Measurements from ENCODE around the gene CNOT4. TPM values are rescaled to one million over a fixed set of nuclear protein-coding genes. Genes with fewer than 3 reads are reported as not detected.

Gene CNOT4
- total and polyA plus RNA-seq, 10 of the 15 experiments (the other 5 are each of a cell fraction or from before 2014, with no cell fraction given): 9.4 to 29.6 (median 16.6) TPM

DNA sequence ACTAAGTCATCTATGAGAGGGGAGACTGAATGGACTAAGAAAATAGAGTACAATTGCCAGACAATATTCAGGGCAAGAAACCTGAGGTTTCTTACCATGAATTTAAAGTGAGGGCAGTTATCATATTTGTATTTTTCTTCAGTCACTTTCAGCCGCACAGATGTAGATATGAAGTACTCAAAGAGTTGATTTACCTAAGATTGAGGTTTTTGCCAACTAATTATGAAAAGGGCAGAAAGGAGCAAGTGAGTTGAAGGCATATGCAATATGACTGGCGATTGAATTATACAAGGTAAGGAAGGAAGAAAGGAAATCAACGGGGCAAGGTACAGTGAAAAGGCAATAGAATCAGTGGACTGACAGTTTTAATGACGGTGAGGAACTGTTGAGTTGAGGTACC, 17.8 kb downstream of the CNOT4 start (continued):
- TF ChIP-seq, protein P1, sequence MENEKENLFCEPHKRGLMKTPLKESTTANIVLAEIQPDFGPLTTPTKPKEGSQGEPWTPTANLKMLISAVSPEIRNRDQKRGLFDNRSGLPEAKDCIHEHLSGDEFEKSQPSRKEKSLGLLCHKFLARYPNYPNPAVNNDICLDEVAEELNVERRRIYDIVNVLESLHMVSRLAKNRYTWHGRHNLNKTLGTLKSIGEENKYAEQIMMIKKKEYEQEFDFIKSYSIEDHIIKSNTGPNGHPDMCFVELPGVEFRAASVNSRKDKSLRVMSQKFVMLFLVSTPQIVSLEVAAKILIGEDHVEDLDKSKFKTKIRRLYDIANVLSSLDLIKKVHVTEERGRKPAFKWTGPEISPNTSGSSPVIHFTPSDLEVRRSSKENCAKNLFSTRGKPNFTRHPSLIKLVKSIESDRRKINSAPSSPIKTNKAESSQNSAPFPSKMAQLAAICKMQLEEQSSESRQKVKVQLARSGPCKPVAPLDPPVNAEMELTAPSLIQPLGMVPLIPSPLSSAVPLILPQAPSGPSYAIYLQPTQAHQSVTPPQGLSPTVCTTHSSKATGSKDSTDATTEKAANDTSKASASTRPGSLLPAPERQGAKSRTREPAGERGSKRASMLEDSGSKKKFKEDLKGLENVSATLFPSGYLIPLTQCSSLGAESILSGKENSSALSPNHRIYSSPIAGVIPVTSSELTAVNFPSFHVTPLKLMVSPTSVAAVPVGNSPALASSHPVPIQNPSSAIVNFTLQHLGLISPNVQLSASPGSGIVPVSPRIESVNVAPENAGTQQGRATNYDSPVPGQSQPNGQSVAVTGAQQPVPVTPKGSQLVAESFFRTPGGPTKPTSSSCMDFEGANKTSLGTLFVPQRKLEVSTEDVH (IDR thresholded peaks at IDR 0.05; ENCODE audit: low read depth, partially characterized antibody): no peak
- TF ChIP-seq KDM1A (IDR thresholded peaks at IDR 0.05; ENCODE audit: borderline replicate concordance) (no peak), TAF1 (IDR thresholded peaks at IDR 0.05; ENCODE audit: borderline replicate concordance, low read depth, low read length) (no peak), RFX5 (IDR thresholded peaks at IDR 0.05; ENCODE audit: low read depth, low read length) (no peak)
- TF ChIP-seq, protein P2, sequence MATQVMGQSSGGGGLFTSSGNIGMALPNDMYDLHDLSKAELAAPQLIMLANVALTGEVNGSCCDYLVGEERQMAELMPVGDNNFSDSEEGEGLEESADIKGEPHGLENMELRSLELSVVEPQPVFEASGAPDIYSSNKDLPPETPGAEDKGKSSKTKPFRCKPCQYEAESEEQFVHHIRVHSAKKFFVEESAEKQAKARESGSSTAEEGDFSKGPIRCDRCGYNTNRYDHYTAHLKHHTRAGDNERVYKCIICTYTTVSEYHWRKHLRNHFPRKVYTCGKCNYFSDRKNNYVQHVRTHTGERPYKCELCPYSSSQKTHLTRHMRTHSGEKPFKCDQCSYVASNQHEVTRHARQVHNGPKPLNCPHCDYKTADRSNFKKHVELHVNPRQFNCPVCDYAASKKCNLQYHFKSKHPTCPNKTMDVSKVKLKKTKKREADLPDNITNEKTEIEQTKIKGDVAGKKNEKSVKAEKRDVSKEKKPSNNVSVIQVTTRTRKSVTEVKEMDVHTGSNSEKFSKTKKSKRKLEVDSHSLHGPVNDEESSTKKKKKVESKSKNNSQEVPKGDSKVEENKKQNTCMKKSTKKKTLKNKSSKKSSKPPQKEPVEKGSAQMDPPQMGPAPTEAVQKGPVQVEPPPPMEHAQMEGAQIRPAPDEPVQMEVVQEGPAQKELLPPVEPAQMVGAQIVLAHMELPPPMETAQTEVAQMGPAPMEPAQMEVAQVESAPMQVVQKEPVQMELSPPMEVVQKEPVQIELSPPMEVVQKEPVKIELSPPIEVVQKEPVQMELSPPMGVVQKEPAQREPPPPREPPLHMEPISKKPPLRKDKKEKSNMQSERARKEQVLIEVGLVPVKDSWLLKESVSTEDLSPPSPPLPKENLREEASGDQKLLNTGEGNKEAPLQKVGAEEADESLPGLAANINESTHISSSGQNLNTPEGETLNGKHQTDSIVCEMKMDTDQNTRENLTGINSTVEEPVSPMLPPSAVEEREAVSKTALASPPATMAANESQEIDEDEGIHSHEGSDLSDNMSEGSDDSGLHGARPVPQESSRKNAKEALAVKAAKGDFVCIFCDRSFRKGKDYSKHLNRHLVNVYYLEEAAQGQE (IDR thresholded peaks at IDR 0.05; ENCODE audit: low read depth, low read length): no peak

DNA sequence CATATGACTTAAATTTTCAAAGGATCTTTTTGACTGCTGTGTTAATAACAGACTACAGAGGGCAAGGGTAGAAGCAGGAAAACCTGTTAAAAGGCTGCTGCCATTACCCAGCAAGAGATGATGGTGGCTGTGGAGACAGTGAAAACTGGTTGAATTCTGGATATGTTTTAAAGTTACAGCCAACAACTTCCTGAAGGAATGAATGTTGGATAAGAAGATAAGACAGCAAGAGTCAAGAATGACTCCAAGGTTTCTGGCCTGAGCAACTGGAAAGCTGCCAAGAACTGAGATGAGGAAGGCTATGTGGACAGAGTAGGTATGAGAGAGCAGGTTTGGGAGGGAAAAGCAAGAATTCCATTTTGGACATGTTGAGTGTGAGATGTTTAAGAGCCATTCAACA, 19.1 kb downstream of the CNOT4 start:
- H4K20me1 ChIP-seq (ENCODE audit: control insufficient read depth, insufficient read depth): no peaks in the 10 kb centered on the region
- POLR2A ChIA-PET: no interaction called here
- H3K27ac ChIP-seq (ENCODE audit: control insufficient read depth, insufficient read depth): no peak overlapping the region
- intact Hi-C loops (cut with micrococcal nuclease; ENCODE audit: unreplicated experiment): no loop called here
- no peak for FAIRE-seq
- TF ChIP-seq GABPA (IDR thresholded peaks at IDR 0.05; ENCODE audit: low read depth) (no peak), TBL1XR1 (IDR thresholded peaks at IDR 0.05; ENCODE audit: low read depth, low read length) (no peak)
- no peak overlapping the region for H3K4me2 ChIP-seq (ENCODE audit: control insufficient read depth, insufficient read depth)
- H3K9me3 ChIP-seq (replicated peaks; ENCODE audit: control insufficient read depth, insufficient read depth, low read length): no peaks in the 10 kb centered on the region; the same call in 2 of the 3 replicates
- H2AFZ ChIP-seq (ENCODE audit: control insufficient read depth, low read depth, low read length): no peak overlapping the region
- peaks cover 1 to 7% of the 10 kb centered on the region in 2 experiments; a peak in 2 of 4 replicates for H3K36me3 ChIP-seq (ENCODE audit: control insufficient read depth in 2 of 2, insufficient read depth in 2 of 2, low read length in 1 of 2)
- H3K27me3 ChIP-seq (replicated peaks in 1 of 2; ENCODE audit: control insufficient read depth in 2 of 2, insufficient read depth in 2 of 2, low read length in 1 of 2): no peaks in the 10 kb centered on the region
- ATAC-seq: no peak
- BruUV-seq (replicated peaks): no TSS peak
- DNase-seq (ENCODE audit: low read depth, low spot score): no peak
- CTCF ChIA-PET: no interaction called here
- peaks cover 61% of the 10 kb centered on the region for H3K79me2 ChIP-seq (ENCODE audit: control insufficient read depth, insufficient read depth, low read length)
- in situ Hi-C loops (cut with MboI): no loop called here
- H3K9ac ChIP-seq (ENCODE audit: control insufficient read depth, insufficient read depth, low read length): no peak overlapping the region
- SMC1A ChIA-PET (ENCODE audit: uncharacterized antibody, unreplicated experiment): no interaction called here
- no peaks in the 10 kb centered on the region for H3K4me1 ChIP-seq (ENCODE audit: control insufficient read depth, insufficient read depth, low read length)
- no peak overlapping the region for H3K4me3 ChIP-seq
- RAD21 ChIA-PET (ENCODE audit: unreplicated experiment): no interaction called here

Measured in GM12878 (cell line).